Panc1 (cell line): ENCODE data around the gene SH3BP1. TPM values are rescaled to one million over a fixed set of nuclear protein-coding genes. Genes with fewer than 3 reads are reported as not detected.

ENCODE experiments used
- ATAC-seq: fragments of 200-7000 bp; cut with Tn5 transposase; 2 replicates; pipeline ENCODE4 v1.9.1; 2020; ENCODE audit warnings: mild to moderate bottlenecking, moderate library complexity
- BruUV-seq: library from RNA; stranded (reverse); fragments of 400-500 nt; replicated peaks from 2 replicates; lab custom pipeline; 2021; lab: Mats Ljungman, UMichigan
- CTCF ChIA-PET: fragments of 300-600 bp; sonication (Branson Sonifier 250); formaldehyde crosslinking; loops from one replicate; lab custom pipeline; 2022; ENCODE audit warnings: antibody characterized with exemption; lab: Charles Lee
- POLR2A ChIA-PET: fragments of 300-600 bp; sonication (Branson Sonifier 250); formaldehyde crosslinking; loops from one replicate; lab custom pipeline; 2022; ENCODE audit warnings: antibody characterized with exemption; lab: Charles Lee
- DNase-seq: peaks from one replicate; pipeline ENCODE4 v3.0.0-alpha.2; 2010; ENCODE audit warnings: low read depth, low spot score
- H3K27ac ChIP-seq: 2 replicates; pipeline ENCODE4 v1.5.1; 2011; ENCODE audit warnings: mild to moderate bottlenecking, low read length, inconsistent platforms
- H3K27me3 ChIP-seq: fragments of 200-500 bp; sonication (Bioruptor generic); 2 replicates; pipeline ENCODE4 v1.6.0; 2014; ENCODE audit warnings: low read length, inconsistent platforms; ENCODE audit not compliant: control insufficient read depth, insufficient read depth
- H3K36me3 ChIP-seq: fragments of 200-500 bp; sonication (Bioruptor generic); 2 replicates; pipeline ENCODE4 v1.5.1; 2014; ENCODE audit warnings: inconsistent platforms, mild to moderate bottlenecking, low read length, moderate library complexity; ENCODE audit not compliant: control insufficient read depth, insufficient read depth
- H3K4me1 ChIP-seq: 2 replicates; pipeline ENCODE4 v1.5.1; 2011; ENCODE audit warnings: inconsistent platforms, mild to moderate bottlenecking, low read length, moderate library complexity; ENCODE audit not compliant: control insufficient read depth, insufficient read depth
- H3K4me3 ChIP-seq, 2 experiments: 2 replicates each; pipeline ENCODE4 v1.5.1; 2011 to 2012; ENCODE audit warnings: low read depth in 2 of 2, low read length in 2 of 2, mild to moderate bottlenecking in 2 of 2, inconsistent platforms in 1 of 2, moderate library complexity in 1 of 2
- H3K9me3 ChIP-seq: fragments of 200-500 bp; sonication (Bioruptor generic); 2 replicates; pipeline ENCODE4 v1.5.1; 2014; ENCODE audit warnings: low read depth, mild to moderate bottlenecking, inconsistent platforms, low read length, moderate library complexity; ENCODE audit not compliant: control insufficient read depth, insufficient read depth
- POLR2AphosphoS5 ChIP-seq: IDR thresholded peaks from 2 replicates; pipeline ENCODE4 v1.6.1; 2012; ENCODE audit warnings: mild to moderate bottlenecking, low read depth, low read length, moderate library complexity
- SIN3A ChIP-seq: IDR thresholded peaks from 2 replicates; pipeline ENCODE4 v1.6.1; 2012; ENCODE audit warnings: low read depth, mild to moderate bottlenecking, low read length, moderate library complexity, borderline replicate concordance; ENCODE audit not compliant: insufficient read depth
- TCF7L2 ChIP-seq: IDR thresholded peaks from 2 replicates; pipeline ENCODE4 v1.6.1; 2011; ENCODE audit warnings: mild to moderate bottlenecking, low read depth, low read length, inconsistent platforms
- in situ Hi-C: cut with HindIII; loops from 2 replicates; pipeline ENCODE4 v1.10.0; 2016; ENCODE audit warnings: low sequenced_read_pairs, low pct_unique_long_range_greater_than_20kb
- intact Hi-C: fragments of 100-400 bp; cut with micrococcal nuclease; formaldehyde crosslinking; loops from one replicate; pipeline ENCODE4 v1.10.0; 2022; ENCODE audit not compliant: unreplicated experiment
- total RNA-seq: library from RNA; stranded (reverse); gene quantifications from one replicate; pipeline ENCODE4 v1.2.1, GENCODE V29; 2021; ENCODE audit not compliant: unreplicated experiment
- TF ChIP-seq, protein P1 (sequence below), 2 experiments: IDR thresholded peaks; 2 replicates each; pipeline ENCODE4 v1.6.1; 2011 to 2012; ENCODE audit warnings: low read depth in 2 of 2, control low read depth in 1 of 2, low read length in 1 of 2, mild to moderate bottlenecking in 1 of 2, moderate library complexity in 1 of 2; ENCODE audit not compliant: insufficient read depth in 1 of 2
- TF ChIP-seq, protein P2 (sequence below): fragments of 450-650 bp; IDR thresholded peaks from 2 replicates; pipeline ENCODE4 v1.5.1; 2017; ENCODE audit warnings: mild to moderate bottlenecking

SH3BP1 gene
- total RNA-seq, 1 experiment from 2014 or later = 6.8 TPM

DNA sequence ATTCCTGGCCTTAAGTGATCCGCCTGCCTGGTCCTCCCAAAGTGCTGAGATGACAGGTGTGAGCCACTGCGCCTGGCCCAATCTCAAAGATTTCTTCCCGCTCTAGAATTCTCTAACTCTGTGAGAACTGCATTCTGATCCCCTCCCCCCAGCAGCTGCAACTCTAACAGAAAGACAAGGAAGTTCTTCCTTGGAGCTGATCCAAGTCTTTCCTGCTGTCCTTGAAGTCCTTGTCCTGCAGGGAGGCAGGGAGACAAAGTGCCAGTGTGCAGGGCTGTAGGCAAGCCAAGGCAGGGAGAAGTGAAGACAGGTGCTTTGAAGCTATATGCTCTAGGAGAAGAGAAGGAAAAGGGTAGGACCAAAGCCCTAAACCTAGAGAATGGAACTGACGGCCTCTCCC is 40.3 kb upstream of the SH3BP1 start:
- Histone ChIP-seq H3K36me3 (no peaks in the 10 kb centered on the region), H3K9me3 (no peaks in the 10 kb centered on the region), H3K27ac (no peak overlapping the region), H3K4me1 (no peaks in the 10 kb centered on the region), H3K4me3 (no peak overlapping the region), H3K27me3 (no peaks in the 10 kb centered on the region)
- POLR2A ChIA-PET = interaction anchor here (0.6 kb wide), 1 partner anchor 9 kb away, joined by 4 read pairs; no protein-coding TSS in a partner anchor
- no peak for ATAC-seq
- TF ChIP-seq, protein P1, sequence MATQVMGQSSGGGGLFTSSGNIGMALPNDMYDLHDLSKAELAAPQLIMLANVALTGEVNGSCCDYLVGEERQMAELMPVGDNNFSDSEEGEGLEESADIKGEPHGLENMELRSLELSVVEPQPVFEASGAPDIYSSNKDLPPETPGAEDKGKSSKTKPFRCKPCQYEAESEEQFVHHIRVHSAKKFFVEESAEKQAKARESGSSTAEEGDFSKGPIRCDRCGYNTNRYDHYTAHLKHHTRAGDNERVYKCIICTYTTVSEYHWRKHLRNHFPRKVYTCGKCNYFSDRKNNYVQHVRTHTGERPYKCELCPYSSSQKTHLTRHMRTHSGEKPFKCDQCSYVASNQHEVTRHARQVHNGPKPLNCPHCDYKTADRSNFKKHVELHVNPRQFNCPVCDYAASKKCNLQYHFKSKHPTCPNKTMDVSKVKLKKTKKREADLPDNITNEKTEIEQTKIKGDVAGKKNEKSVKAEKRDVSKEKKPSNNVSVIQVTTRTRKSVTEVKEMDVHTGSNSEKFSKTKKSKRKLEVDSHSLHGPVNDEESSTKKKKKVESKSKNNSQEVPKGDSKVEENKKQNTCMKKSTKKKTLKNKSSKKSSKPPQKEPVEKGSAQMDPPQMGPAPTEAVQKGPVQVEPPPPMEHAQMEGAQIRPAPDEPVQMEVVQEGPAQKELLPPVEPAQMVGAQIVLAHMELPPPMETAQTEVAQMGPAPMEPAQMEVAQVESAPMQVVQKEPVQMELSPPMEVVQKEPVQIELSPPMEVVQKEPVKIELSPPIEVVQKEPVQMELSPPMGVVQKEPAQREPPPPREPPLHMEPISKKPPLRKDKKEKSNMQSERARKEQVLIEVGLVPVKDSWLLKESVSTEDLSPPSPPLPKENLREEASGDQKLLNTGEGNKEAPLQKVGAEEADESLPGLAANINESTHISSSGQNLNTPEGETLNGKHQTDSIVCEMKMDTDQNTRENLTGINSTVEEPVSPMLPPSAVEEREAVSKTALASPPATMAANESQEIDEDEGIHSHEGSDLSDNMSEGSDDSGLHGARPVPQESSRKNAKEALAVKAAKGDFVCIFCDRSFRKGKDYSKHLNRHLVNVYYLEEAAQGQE (IDR thresholded peaks at IDR 0.05; ENCODE audit: insufficient read depth in 1 of 2, low read depth in 2 of 2, low read length in 1 of 2) = no peak
- TF ChIP-seq, protein P2, sequence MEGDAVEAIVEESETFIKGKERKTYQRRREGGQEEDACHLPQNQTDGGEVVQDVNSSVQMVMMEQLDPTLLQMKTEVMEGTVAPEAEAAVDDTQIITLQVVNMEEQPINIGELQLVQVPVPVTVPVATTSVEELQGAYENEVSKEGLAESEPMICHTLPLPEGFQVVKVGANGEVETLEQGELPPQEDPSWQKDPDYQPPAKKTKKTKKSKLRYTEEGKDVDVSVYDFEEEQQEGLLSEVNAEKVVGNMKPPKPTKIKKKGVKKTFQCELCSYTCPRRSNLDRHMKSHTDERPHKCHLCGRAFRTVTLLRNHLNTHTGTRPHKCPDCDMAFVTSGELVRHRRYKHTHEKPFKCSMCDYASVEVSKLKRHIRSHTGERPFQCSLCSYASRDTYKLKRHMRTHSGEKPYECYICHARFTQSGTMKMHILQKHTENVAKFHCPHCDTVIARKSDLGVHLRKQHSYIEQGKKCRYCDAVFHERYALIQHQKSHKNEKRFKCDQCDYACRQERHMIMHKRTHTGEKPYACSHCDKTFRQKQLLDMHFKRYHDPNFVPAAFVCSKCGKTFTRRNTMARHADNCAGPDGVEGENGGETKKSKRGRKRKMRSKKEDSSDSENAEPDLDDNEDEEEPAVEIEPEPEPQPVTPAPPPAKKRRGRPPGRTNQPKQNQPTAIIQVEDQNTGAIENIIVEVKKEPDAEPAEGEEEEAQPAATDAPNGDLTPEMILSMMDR = no peak
- TF ChIP-seq TCF7L2 (no peak), SIN3A (no peak), POLR2AphosphoS5 (no peak)
- intact Hi-C loops = no loop called here
- CTCF ChIA-PET = interaction anchor here (0.7 to 0.8 kb wide), 2 partner anchors 15 to 61 kb away, joined by 3 to 12 read pairs; no protein-coding TSS in a partner anchor
- in situ Hi-C loops = no loop called here
- DNase-seq = no peak
- no TSS peak for BruUV-seq

DNA sequence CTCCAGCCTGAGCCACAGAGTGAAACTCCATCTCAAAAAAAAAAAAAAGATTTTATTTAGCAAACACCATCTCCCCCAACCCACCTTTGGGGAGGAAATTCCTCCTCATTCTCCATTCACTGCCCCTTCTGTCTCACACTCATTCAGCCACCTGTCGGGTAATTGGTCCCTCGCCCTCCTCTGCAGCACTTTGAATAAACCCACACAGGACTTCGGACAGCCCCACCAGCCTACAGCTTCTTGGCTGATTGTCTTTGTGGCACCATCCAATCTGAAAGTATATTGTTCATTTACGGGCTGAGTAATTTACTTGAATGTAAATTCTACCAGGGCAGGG is 38.3 kb upstream of the SH3BP1 start:
- in situ Hi-C loops = no loop called here
- DNase-seq (no peak), ATAC-seq (no peak)
- Histone ChIP-seq H3K27me3 (no peaks in the 10 kb centered on the region), H3K4me3 (no peak overlapping the region), H3K9me3 (no peaks in the 10 kb centered on the region), H3K4me1 (no peaks in the 10 kb centered on the region), H3K36me3 (no peaks in the 10 kb centered on the region), H3K27ac (no peak overlapping the region)
- ChIA-PET CTCF (no interaction called here), POLR2A (no interaction called here)
- intact Hi-C loops = no loop called here
- TF ChIP-seq POLR2AphosphoS5 (no peak), SIN3A (no peak), TCF7L2 (no peak)
- TF ChIP-seq, protein P1 (IDR thresholded peaks at IDR 0.05; ENCODE audit: insufficient read depth in 1 of 2, low read depth in 2 of 2, low read length in 1 of 2) = no peak
- TF ChIP-seq, protein P2 = no peak
- no TSS peak for BruUV-seq
